Measurements from ENCODE around the gene EDN1.

- TF ChIP-seq EZH2 (IDR thresholded peaks at IDR 0.05; ENCODE audit: insufficient read depth, poor library complexity, severe bottlenecking) (no peak), EZH2phosphoT487 (IDR thresholded peaks at IDR 0.05; ENCODE audit: insufficient read depth, low read depth) (no peak)
Observed at GRCh38 chr6:12286373-12287110, 3.6 kb upstream of the EDN1 start.

All from GM23248 (cell line).